PC-9 (cell line): ENCODE results near the gene LIPM.

Experiments used
- CTCF ChIP-seq: fragments of 200-600 bp; sonication (generic); conservative IDR thresholded peaks from 2 replicates; pipeline ENCODE4 v1.6.1; 2017; ENCODE audit warnings: mixed run types, antibody characterized with exemption, mild to moderate bottlenecking, moderate library complexity
- EZH2 ChIP-seq: fragments of 200-600 bp; sonication (generic); IDR thresholded peaks from 2 replicates; pipeline ENCODE4 v1.8.0; 2017; ENCODE audit warnings: antibody characterized with exemption, low read depth

- TF ChIP-seq CTCF (no peak), EZH2 (no peak)
These were observed 10.7 kb downstream of the LIPM start for GRCh38 chr10:88813200-88813599.
